Hepatocyte (in vitro differentiated cells): ENCODE results near the gene NEDD9. TPM values are rescaled to one million over a fixed set of nuclear protein-coding genes. Genes with fewer than 3 reads are reported as not detected.

Experiments used
- DNase-seq: peaks from one replicate; pipeline ENCODE4 v3.0.0-alpha.2; 2016; ENCODE audit warnings: low spot score
- H2AFZ ChIP-seq: fragments of 200-600 bp; sonication (generic); 2 replicates; pipeline ENCODE4 v1.6.0; 2016; ENCODE audit warnings: antibody characterized with exemption, mild to moderate bottlenecking
- H3K27ac ChIP-seq: fragments of 200-600 bp; sonication (generic); 2 replicates; pipeline ENCODE4 v1.5.1; 2016; ENCODE audit warnings: mild to moderate bottlenecking
- H3K27me3 ChIP-seq: fragments of 200-600 bp; sonication (generic); 2 replicates; pipeline ENCODE4 v1.6.1; 2016
- H3K36me3 ChIP-seq: fragments of 200-600 bp; sonication (generic); replicated peaks from 2 replicates; pipeline ENCODE4 v1.5.1; 2016; ENCODE audit warnings: low read depth; ENCODE audit not compliant: insufficient read depth
- H3K4me1 ChIP-seq: fragments of 200-600 bp; sonication (generic); 2 replicates; pipeline ENCODE4 v1.5.1; 2016; ENCODE audit warnings: mild to moderate bottlenecking, moderate library complexity; ENCODE audit not compliant: insufficient read depth
- H3K4me2 ChIP-seq: fragments of 200-600 bp; sonication (generic); 2 replicates; pipeline ENCODE4 v1.6.0; 2016
- H3K4me3 ChIP-seq: fragments of 200-600 bp; sonication (generic); 2 replicates; pipeline ENCODE4 v1.5.1; 2016; ENCODE audit warnings: mild to moderate bottlenecking
- H3K79me2 ChIP-seq: fragments of 200-600 bp; sonication (generic); 2 replicates; pipeline ENCODE4 v1.6.0; 2017; ENCODE audit warnings: mild to moderate bottlenecking
- H3K9me2 ChIP-seq: fragments of 200-600 bp; sonication (generic); replicated peaks from 2 replicates; pipeline ENCODE4 v1.6.0; 2017; ENCODE audit warnings: mild to moderate bottlenecking; ENCODE audit not compliant: insufficient read depth
- H3K9me3 ChIP-seq: fragments of 200-600 bp; sonication (generic); 2 replicates; pipeline ENCODE4 v1.5.1; 2016; ENCODE audit warnings: low read depth, mild to moderate bottlenecking
- H4K20me1 ChIP-seq: fragments of 200-600 bp; sonication (generic); 2 replicates; pipeline ENCODE4 v1.6.0; 2016; ENCODE audit warnings: mild to moderate bottlenecking; ENCODE audit not compliant: insufficient read depth, poor library complexity, severe bottlenecking
- CTCF ChIP-seq: fragments of 200-600 bp; sonication (generic); IDR thresholded peaks from 2 replicates; pipeline ENCODE4 v1.5.1; 2016; ENCODE audit warnings: antibody characterized with exemption, mild to moderate bottlenecking; ENCODE audit not compliant: poor library complexity
- EZH2 ChIP-seq: fragments of 200-600 bp; sonication (generic); IDR thresholded peaks from 2 replicates; pipeline ENCODE4 v1.6.1; 2016; ENCODE audit warnings: antibody characterized with exemption, mild to moderate bottlenecking, borderline replicate concordance
- EZH2phosphoT487 ChIP-seq: fragments of 200-600 bp; sonication (generic); IDR thresholded peaks from one replicate; pipeline ENCODE4 v1.6.1; 2018; ENCODE audit warnings: antibody characterized with exemption, mild to moderate bottlenecking, low read depth, moderate library complexity; ENCODE audit not compliant: unreplicated experiment, severe bottlenecking
- WGBS: methylation state at CpG from one replicate; pipeline ENCODE4 v1.1.6; 2016; ENCODE audit warnings: low lambda C conversion rate; ENCODE audit errors: missing lambda C conversion rate; 5-methylcytosine and 5-hydroxymethylcytosine counted together
- polyA plus RNA-seq: library from polyadenylated mRNA; unstranded; fragments of >200 nt; fragmentation: Nextera tagmentation; extraction: Ambion mirVana; gene quantifications from 2 replicates; pipeline ENCODE4 v1.2.1, GENCODE V29; 2016
- total RNA-seq: library from RNA; depleted of rRNA; stranded (reverse); fragments of >200 nt; gene quantifications from 2 replicates; pipeline ENCODE4 v1.2.3, GENCODE V29; 2014

NEDD9 gene
- total and polyA plus RNA-seq, 2 experiments from 2014 or later, result 55.1 to 59.3 TPM

- Histone ChIP-seq H3K9me3 (no peaks in the 10 kb centered on the region), H3K27ac (peak overlapping the region; percentile 68)
- peak; percentile 48 for DNase-seq
Measured at GRCh38 chr6:11258260-11259237, 26.1 kb upstream of the NEDD9 start.

GRCh38 chr6:11255610-11256009 lies 23.1 kb upstream of the NEDD9 start:
- no peaks in the 10 kb centered on the region for H3K36me3 ChIP-seq

More at GRCh38 chr6:11258260-11259237, 26.1 kb upstream of the NEDD9 start:
- no peaks in the 10 kb centered on the region for H3K9me2 ChIP-seq
- no peaks in the 10 kb centered on the region for H3K27me3 ChIP-seq
- no peak overlapping the region for H3K4me3 ChIP-seq
- peak overlapping the region; percentile 49 for H3K4me2 ChIP-seq
- TF ChIP-seq EZH2, result no peak
- TF ChIP-seq EZH2phosphoT487, result no peak
- TF ChIP-seq CTCF, result no peak
- H4K20me1 ChIP-seq, result no peaks in the 10 kb centered on the region
- 45% methylated on average over 2 of the region's 2 CpGs for WGBS
- no peak overlapping the region for H2AFZ ChIP-seq
- H3K79me2 ChIP-seq, result no peaks in the 10 kb centered on the region
- H3K36me3 ChIP-seq, result no peaks in the 10 kb centered on the region
- peaks cover 12% of the 10 kb centered on the region for H3K4me1 ChIP-seq

DNA sequence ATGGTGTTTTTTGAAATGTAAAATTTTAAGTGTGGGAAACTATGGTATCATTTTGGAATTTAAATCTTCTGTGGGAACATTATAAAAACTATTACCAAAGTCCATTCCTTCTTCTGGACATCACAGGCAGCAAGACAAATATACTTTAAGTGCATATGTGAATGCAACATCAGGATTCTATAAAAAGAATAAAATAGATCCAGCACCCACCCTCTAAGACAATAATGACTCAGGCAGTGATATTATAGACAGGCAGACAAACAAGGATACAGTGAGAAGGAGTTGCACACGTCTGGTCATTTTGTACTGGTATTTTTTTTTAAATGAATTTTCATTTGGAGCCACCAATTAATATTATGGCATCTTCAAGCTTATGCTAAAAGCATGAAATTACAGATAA lies 21.1 kb upstream of the NEDD9 start:
- H3K9me3 ChIP-seq, result no peaks in the 10 kb centered on the region
- no peaks in the 10 kb centered on the region for H4K20me1 ChIP-seq
- no peaks in the 10 kb centered on the region for H3K36me3 ChIP-seq
- 73% methylated on average over 1 of the region's 1 CpG for WGBS
- H3K27ac ChIP-seq, result no peak overlapping the region
- H3K4me2 ChIP-seq, result no peak overlapping the region
- no peaks in the 10 kb centered on the region for H3K79me2 ChIP-seq
- H2AFZ ChIP-seq, result no peak overlapping the region
- no peaks in the 10 kb centered on the region for H3K9me2 ChIP-seq
- peaks cover 23% of the 10 kb centered on the region for H3K4me1 ChIP-seq
- H3K4me3 ChIP-seq, result no peak overlapping the region
- TF ChIP-seq EZH2phosphoT487, result no peak
- no peak for TF ChIP-seq EZH2
- no peak for TF ChIP-seq CTCF
- no peak for DNase-seq
- H3K27me3 ChIP-seq, result no peaks in the 10 kb centered on the region

More at GRCh38 chr6:11255610-11256009, 23.1 kb upstream of the NEDD9 start:
- H4K20me1 ChIP-seq, result no peaks in the 10 kb centered on the region
- H2AFZ ChIP-seq, result no peak overlapping the region
- H3K79me2 ChIP-seq, result no peaks in the 10 kb centered on the region
- H3K4me1 ChIP-seq, result peaks cover 23% of the 10 kb centered on the region
- H3K27ac ChIP-seq, result no peak overlapping the region
- H3K9me2 ChIP-seq, result no peaks in the 10 kb centered on the region
- WGBS, result 97% methylated on average over 5 of the region's 5 CpGs
- no peaks in the 10 kb centered on the region for H3K9me3 ChIP-seq
- no peaks in the 10 kb centered on the region for H3K27me3 ChIP-seq
- DNase-seq, result no peak
- TF ChIP-seq EZH2, result no peak
- TF ChIP-seq CTCF, result no peak
- no peak for TF ChIP-seq EZH2phosphoT487
- no peak overlapping the region for H3K4me2 ChIP-seq
- no peak overlapping the region for H3K4me3 ChIP-seq
